Stimulated activated naive B cell treated with anti-CD40 and anti-IgM and Interleukin-4, amounts not matched to agents 10 μg/mL and 1 μg/mL and 100 μg/mL, for 72 hours (primary cell): ENCODE data around the gene TTC7B.

Experiments
- ATAC-seq, 2 donors: fragments of 150-1000 bp; cut with Tn5 transposase; replicated peaks; 2 replicates each; pipeline ENCODE4 v1.10.0; 2021; ENCODE audit warnings: moderate library complexity in 1 of 2
- DNase-seq: peaks from one replicate; pipeline ENCODE4 v3.0.0; 2021
- H3K27ac Mint-ChIP-seq: one replicate; pipeline ENCODE4 v1.8.0; 2022; ENCODE audit warnings: mild to moderate bottlenecking, mixed read lengths
- H3K27me3 Mint-ChIP-seq, 2 donors: one replicate each; pipeline ENCODE4 v1.8.0; 2022; ENCODE audit warnings: mixed read lengths in 2 of 2
- H3K36me3 Mint-ChIP-seq, 2 donors: one replicate each; pipeline ENCODE4 v1.8.0; 2022; ENCODE audit warnings: mixed read lengths in 2 of 2, mild to moderate bottlenecking in 1 of 2
- H3K4me1 Mint-ChIP-seq, 2 donors: one replicate each; pipeline ENCODE4 v1.8.0; 2022; ENCODE audit warnings: mixed read lengths in 2 of 2, mild to moderate bottlenecking in 1 of 2
- H3K4me3 Mint-ChIP-seq, 2 donors: one replicate each; pipeline ENCODE4 v1.8.0; 2022; ENCODE audit warnings: mild to moderate bottlenecking in 2 of 2, mixed read lengths in 2 of 2, moderate library complexity in 1 of 2
- H3K9me3 Mint-ChIP-seq, 2 donors: one replicate each; pipeline ENCODE4 v1.8.0; 2022; ENCODE audit warnings: mixed read lengths in 2 of 2, mild to moderate bottlenecking in 1 of 2

TTC7B gene

DNA sequence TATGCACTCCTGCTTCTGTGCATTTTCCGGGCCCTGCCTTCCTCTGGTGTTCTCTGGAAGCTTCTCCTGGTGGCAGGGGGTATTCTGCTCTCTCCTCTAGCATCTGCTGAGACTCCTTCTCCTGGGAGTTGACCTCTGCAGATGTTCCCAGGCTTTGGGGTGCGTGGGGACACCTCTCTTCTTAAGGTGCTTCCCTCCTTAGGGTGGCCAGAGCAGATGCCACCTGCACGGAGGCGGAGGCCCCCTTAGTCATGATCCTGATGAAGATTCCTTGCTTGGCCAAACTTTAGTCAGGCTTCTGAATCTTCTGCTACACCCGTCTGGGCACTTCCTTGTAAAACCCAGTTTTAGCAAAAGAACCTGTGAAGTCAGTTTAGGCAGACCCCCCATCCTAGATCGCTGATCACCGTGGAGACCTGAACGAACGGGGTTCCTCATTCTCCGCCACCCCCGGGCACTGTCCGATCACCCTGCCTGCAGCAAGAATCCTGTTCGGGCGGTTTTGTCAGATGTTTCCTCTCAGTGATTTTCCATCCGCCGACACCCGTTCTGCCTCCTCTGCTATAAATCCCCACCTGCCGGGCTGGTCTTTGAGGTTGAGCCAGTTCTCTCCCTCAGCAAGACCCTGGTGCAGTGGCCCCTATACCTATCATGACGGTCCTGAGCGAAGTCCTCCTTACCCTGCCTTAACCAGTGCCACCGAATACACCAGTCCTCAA is 307.5 kb downstream of the TTC7B start:
- ATAC-seq: peak; percentile 24 to 31
- Mint-ChIP-seq H3K9me3 (peaks cover 2 to 3% of the 10 kb centered on the region in 2 donors), H3K27ac (no peak overlapping the region), H3K4me3 (no peak overlapping the region), H3K36me3 (no peaks in the 10 kb centered on the region), H3K27me3 (peaks cover 14 to 22% of the 10 kb centered on the region in 2 donors), H3K4me1 (peaks cover 8% of the 10 kb centered on the region in 2 donors)
- no peak for DNase-seq

DNA sequence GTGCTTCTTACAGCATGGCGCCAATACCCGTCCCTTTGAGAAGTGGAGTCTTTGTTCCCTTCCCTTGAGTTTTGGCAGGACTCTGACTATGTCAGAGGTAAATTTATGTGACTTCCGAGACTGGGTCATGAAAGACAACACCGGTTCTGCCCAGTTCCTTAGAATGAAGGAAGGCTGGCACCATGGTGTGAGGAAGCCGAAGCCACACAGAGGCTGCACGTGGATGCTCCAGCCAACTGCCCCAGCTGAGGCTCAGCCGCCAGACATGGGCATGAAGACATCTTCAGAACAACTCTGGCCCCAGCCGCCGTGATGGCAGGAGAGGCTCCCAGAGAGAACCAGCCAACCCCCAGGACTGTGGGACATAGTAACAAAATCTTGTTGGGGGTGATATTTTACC is 308.2 kb downstream of the TTC7B start:
- no peak for DNase-seq
- H3K4me1 Mint-ChIP-seq: peaks cover 8% of the 10 kb centered on the region in 2 donors
- peaks cover 14 to 23% of the 10 kb centered on the region in 2 donors for H3K27me3 Mint-ChIP-seq

DNA sequence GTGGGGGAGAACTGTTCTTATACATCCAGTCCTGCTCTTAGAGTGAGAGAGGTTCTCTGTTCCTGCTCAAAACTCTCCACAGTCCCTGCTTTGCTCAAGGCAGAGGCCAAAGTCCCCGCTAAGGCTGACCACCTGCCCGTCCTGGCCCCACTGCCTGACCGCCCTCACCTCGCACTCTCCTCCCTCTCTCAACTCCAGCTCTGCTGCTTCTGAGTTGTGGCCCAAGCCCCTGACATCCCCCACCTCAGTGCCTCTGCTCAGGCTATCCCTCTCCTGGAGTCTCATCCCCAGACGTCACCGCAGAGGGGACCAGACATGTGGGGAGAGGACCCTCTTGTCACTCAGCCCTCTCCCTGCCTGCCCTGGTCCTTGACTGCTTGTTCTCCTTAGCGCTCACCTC is 308.8 kb downstream of the TTC7B start:
- Mint-ChIP-seq H3K27me3 (peaks cover 20 to 28% of the 10 kb centered on the region in 2 donors), H3K27ac (no peak overlapping the region), H3K4me3 (no peak overlapping the region), H3K36me3 (no peaks in the 10 kb centered on the region), H3K9me3 (peaks cover 2 to 3% of the 10 kb centered on the region in 2 donors), H3K4me1 (peaks cover 8% of the 10 kb centered on the region in 2 donors)
- DNase-seq (no peak), ATAC-seq (no peak)

More for the DNA sequence above, 308.2 kb downstream of the TTC7B start:
- no peak overlapping the region for H3K27ac Mint-ChIP-seq
- no peaks in the 10 kb centered on the region for H3K36me3 Mint-ChIP-seq
- H3K4me3 Mint-ChIP-seq: no peak overlapping the region
- ATAC-seq: no peak
- H3K9me3 Mint-ChIP-seq: peaks cover 2 to 3% of the 10 kb centered on the region in 2 donors

DNA sequence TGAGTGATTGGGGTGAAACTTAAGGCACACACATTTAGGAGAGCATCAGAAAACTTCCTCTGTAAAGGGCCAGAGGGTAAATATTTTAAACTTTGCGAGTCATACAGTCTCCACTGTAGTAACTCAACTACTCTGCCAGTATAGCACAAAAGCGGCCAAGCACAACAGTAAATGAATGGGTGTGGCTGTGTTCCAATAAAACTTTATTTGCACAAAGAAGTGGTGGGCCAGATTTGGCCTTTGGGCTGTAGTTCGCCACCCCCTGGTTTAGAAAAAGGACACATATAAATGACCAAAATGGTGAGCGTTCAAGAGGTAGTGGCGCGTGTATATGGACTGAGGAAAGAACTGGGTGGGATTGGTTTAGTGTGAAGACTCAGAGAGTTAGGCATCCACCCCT is 309.5 kb downstream of the TTC7B start:
- H3K4me3 Mint-ChIP-seq: no peak overlapping the region
- H3K27ac Mint-ChIP-seq: no peak overlapping the region
- ATAC-seq (no peak), DNase-seq (no peak)
- no peaks in the 10 kb centered on the region for H3K36me3 Mint-ChIP-seq
- peaks cover 27 to 35% of the 10 kb centered on the region in 2 donors for H3K27me3 Mint-ChIP-seq
- peaks cover 2 to 3% of the 10 kb centered on the region in 2 donors for H3K9me3 Mint-ChIP-seq
- peaks cover 8% of the 10 kb centered on the region in 2 donors for H3K4me1 Mint-ChIP-seq

DNA sequence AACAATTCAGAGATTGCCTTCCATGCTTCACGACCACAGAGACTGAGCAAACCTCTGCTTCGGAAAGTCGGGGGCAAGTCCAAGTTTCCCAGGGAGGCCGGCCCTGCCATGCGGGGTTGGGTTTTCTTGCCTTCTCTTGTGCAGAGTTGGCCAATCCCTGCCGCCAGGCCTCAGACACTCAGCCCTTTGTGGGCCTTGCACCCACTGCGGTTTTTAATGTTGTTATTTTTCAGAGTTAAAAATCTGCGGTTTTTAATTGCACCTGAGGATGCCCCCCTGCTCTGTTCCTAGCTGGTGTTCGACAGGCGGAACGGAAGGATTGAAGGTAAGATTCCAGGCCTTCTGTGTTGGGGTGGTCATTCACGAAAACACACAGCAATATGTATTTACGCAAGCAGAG is 310.7 kb downstream of the TTC7B start:
- H3K9me3 Mint-ChIP-seq: peaks cover 2 to 3% of the 10 kb centered on the region in 2 donors
- no peaks in the 10 kb centered on the region for H3K36me3 Mint-ChIP-seq
- DNase-seq (no peak), ATAC-seq (no peak)
- no peak overlapping the region for H3K27ac Mint-ChIP-seq
- peaks cover 35 to 36% of the 10 kb centered on the region in 2 donors for H3K27me3 Mint-ChIP-seq
- no peak overlapping the region for H3K4me3 Mint-ChIP-seq
- H3K4me1 Mint-ChIP-seq: peaks cover 8 to 12% of the 10 kb centered on the region in 2 donors

DNA sequence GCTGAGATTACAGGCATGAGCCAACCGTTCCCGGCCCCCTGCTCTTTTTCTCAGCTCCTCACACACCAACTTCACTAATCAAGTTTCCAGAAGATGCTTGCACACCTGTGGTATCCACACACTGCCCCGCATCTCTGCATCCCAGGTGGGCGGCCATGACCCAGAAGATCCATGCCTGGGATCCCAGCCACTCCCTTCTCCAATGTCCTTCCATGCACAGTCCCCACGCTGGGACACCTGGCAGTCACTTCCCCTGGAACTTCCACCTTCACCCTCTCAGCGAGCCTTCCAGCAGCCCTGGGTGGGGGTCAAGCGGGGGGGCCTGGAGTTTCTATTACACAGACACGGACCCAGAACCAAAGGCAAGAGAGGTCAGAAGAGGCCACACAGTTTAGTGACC is 311.6 kb downstream of the TTC7B start:
- Mint-ChIP-seq H3K4me1 (peaks cover 8 to 10% of the 10 kb centered on the region in 2 donors), H3K27me3 (peaks cover 32 to 40% of the 10 kb centered on the region in 2 donors), H3K4me3 (no peak overlapping the region), H3K36me3 (no peaks in the 10 kb centered on the region), H3K27ac (no peak overlapping the region), H3K9me3 (peaks cover 2 to 3% of the 10 kb centered on the region in 2 donors)
- DNase-seq (no peak), ATAC-seq (no peak)

DNA sequence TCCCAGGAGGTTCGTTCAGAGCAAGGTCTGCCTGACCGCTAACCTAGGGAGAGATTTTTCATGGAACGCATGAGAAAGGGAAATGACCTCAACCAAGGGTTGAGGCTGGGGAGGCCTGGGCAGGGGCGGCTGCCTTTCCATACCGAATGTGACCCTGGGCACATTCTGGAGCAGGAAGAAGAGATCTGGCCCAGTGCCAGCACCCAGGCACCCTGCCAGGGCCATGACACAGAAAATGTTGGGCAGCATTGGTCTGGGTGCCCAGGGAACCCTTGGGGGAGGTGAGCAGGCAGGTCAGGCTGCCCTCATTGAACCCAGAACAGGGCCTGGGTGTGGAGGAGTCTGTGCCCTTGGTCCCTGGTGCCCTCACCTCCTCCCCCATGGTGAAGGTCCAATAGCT is 312.6 kb downstream of the TTC7B start:
- Mint-ChIP-seq H3K4me1 (peaks cover 0 to 5% of the 10 kb centered on the region in 2 donors), H3K27me3 (peaks cover 32 to 40% of the 10 kb centered on the region in 2 donors), H3K27ac (no peak overlapping the region), H3K9me3 (peaks cover 2 to 3% of the 10 kb centered on the region in 2 donors), H3K36me3 (no peaks in the 10 kb centered on the region), H3K4me3 (no peak overlapping the region)
- no peak for ATAC-seq
- DNase-seq: no peak

DNA sequence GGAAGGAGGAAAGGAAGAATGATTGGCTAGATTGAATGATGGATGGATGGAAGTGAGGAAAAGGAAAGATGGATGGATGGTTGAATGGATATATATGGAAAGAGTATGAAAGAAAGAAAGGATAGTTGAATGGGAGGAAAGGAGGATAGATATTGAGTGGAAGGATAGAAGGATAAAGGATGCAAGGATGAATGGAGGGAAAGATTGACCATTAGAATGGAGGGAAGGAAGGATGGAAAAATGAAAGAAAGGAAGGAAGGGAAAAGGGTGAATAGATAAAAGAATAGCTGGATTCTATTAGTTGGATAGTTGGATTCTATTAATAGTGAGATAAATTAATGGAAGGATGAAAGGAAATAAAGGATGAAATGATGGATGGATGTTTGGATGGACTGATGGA is 313.5 kb downstream of the TTC7B start:
- DNase-seq: no peak
- H3K27ac Mint-ChIP-seq: no peak overlapping the region
- no peaks in the 10 kb centered on the region for H3K36me3 Mint-ChIP-seq
- H3K4me3 Mint-ChIP-seq: no peak overlapping the region
- no peak for ATAC-seq
- H3K27me3 Mint-ChIP-seq: peaks cover 36 to 46% of the 10 kb centered on the region in 2 donors
- H3K4me1 Mint-ChIP-seq: peaks cover 0 to 5% of the 10 kb centered on the region in 2 donors
- peaks cover 2 to 8% of the 10 kb centered on the region in 2 donors for H3K9me3 Mint-ChIP-seq

DNA sequence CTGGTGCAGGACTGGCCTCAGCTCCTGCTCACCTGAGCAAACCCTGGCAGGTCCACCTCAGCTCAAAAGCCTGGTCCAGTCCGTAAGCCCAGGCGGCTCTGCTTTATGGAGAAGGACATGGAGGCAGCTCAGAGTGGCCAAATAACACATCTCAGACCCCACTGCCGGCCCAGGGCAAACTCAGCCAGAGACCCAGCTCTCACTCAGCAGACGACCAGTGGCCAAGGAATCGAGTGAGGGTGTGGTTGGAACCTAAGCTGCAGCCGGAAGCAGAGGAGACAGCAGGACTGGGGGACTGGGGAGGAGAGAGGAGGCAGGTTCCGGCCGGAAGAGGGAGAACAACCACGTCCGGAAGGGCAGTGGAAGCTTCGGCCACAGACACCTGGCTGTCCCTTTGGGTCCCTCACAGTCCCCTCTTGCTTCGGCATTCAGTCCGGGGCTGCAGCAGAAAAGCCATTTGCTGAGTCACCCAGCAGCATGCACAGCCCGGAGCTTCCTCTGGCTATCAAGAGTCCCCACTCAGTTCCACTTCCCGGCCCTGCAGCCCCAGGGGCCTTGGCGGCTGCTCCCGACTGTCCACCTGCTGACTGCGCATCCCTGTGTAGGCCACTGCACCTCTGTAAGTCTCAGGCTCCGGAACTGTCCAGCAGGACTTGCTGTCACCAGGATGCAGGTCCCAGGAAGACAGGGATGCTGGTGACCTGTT is 315.4 kb downstream of the TTC7B start:
- DNase-seq (no peak), ATAC-seq (peak; percentile 27 to 39)
- H3K4me1 Mint-ChIP-seq: peaks cover 0 to 5% of the 10 kb centered on the region in 2 donors
- peak overlapping the region; percentile 37 to 40 for H3K4me3 Mint-ChIP-seq
- H3K9me3 Mint-ChIP-seq: peaks cover 2 to 5% of the 10 kb centered on the region in 2 donors
- H3K36me3 Mint-ChIP-seq: no peaks in the 10 kb centered on the region
- no peak overlapping the region for H3K27ac Mint-ChIP-seq
- peaks cover 32 to 48% of the 10 kb centered on the region in 2 donors for H3K27me3 Mint-ChIP-seq

DNA sequence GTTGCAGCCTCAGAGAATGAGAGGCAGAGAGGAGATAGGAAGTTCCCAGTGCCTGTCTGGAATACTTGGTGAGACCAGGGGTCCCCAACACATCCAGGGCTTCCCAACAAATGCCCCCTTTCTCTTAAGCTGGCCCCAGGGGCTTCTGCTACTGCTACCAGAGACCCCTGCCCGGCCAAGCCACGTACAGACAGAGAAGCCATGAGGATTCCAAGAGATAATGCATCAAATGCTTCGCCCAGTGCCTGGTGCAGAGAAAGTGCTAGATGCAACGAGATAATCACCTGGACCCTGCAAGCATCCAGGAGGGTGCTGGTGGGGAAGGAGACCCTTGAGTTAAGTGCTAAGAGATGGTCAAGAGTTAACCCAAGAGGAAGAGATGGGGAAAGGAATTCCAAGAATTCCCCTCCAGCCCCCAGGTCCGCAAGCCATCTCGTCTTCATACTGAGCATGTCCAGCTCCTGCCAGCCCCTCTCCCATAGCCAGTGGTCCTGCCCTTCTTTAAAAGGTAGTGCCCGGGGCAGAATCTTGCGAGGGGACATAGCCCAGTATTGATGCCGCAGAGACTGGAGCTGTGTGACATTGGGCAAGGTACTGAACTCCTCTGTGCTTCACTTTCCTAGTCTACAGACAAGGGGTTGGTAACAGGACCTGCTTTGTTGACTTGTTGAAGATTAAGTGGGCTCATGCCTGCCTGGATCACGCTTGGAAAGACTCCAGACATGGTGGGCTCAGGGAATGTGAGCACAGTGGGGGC is 316.1 kb downstream of the TTC7B start:
- H3K27ac Mint-ChIP-seq: no peak overlapping the region
- no peak for ATAC-seq
- H3K9me3 Mint-ChIP-seq: peaks cover 2 to 5% of the 10 kb centered on the region in 2 donors
- H3K4me1 Mint-ChIP-seq: peaks cover 0 to 5% of the 10 kb centered on the region in 2 donors
- no peak for DNase-seq
- no peaks in the 10 kb centered on the region for H3K36me3 Mint-ChIP-seq
- H3K27me3 Mint-ChIP-seq: peaks cover 32 to 48% of the 10 kb centered on the region in 2 donors
- H3K4me3 Mint-ChIP-seq: no peak overlapping the region

DNA sequence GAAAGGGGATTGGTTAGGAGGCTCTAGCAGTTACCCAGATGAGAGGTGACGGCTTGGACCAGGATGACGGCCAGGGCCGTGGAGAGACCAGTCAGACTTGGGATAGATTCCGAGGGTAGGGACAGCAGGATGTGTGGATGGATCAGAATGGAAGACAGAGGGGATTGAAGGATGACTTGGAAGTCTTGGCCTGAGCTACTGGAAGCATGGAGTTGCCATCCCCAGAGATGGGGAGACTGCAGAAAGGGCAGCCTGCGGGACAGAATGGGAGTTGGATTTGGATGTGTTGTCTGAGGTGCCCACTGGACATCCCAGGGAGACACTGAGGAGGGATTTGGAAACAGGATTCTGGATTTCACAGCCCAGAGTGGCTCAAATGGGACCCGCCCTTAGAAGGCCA is 317.1 kb downstream of the TTC7B start:
- DNase-seq: no peak
- Mint-ChIP-seq H3K9me3 (peaks cover 2 to 5% of the 10 kb centered on the region in 2 donors), H3K36me3 (no peaks in the 10 kb centered on the region), H3K4me1 (peaks cover 0 to 5% of the 10 kb centered on the region in 2 donors), H3K4me3 (no peak overlapping the region), H3K27me3 (peaks cover 32 to 48% of the 10 kb centered on the region in 2 donors), H3K27ac (no peak overlapping the region)
- ATAC-seq: no peak

DNA sequence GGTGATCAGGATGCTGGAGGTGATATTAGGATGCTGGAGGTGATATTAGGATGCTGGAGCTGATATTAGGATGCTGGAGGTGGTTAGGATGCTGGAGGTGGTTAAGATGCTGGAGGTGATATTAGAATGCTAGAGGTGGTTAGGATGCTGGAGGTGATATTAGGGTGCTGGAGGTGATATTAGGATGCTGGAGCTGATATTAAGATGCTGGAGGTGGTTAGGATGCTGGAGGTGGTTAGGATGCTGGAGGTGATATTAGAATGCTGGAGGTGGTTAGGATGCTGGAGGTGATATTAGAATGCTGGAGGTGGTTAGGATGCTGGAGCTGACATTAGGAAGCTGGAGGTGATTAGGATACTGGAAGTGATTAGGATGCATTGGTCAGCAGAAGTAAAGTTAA is 318.0 kb downstream of the TTC7B start:
- no peak for ATAC-seq
- H3K36me3 Mint-ChIP-seq: no peaks in the 10 kb centered on the region
- no peak overlapping the region for H3K4me3 Mint-ChIP-seq
- peaks cover 0 to 5% of the 10 kb centered on the region in 2 donors for H3K4me1 Mint-ChIP-seq
- H3K27ac Mint-ChIP-seq: no peak overlapping the region
- peaks cover 2 to 5% of the 10 kb centered on the region in 2 donors for H3K9me3 Mint-ChIP-seq
- H3K27me3 Mint-ChIP-seq: peaks cover 32 to 48% of the 10 kb centered on the region in 2 donors
- no peak for DNase-seq

DNA sequence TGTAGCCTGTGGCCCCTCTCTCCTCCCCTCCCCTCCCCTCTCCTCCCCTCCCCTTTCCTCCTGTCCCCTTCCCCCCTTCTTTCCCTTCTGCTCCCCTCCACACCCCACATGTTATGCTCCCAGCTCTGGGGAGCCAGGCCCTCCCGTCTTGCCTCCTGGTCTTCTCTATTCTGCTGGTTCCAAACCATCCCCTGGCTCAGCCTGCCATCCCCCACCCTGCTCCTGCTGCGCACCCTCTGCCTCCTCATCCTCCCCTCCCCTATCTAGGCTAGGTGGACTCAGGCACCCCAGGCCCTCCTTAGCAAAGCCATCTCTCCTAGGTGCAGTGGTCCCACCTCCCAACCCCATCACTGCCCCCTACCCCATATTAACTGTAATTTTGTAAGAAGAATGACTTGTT is 319.9 kb downstream of the TTC7B start:
- H3K4me1 Mint-ChIP-seq: peaks cover 0 to 5% of the 10 kb centered on the region in 2 donors
- no peaks in the 10 kb centered on the region for H3K36me3 Mint-ChIP-seq
- H3K9me3 Mint-ChIP-seq: peaks cover 4 to 8% of the 10 kb centered on the region in 2 donors
- no peak for DNase-seq
- no peak overlapping the region for H3K4me3 Mint-ChIP-seq
- ATAC-seq: no peak
- peaks cover 21 to 39% of the 10 kb centered on the region in 2 donors for H3K27me3 Mint-ChIP-seq
- no peak overlapping the region for H3K27ac Mint-ChIP-seq
